H1 (cell line): Measurements from ENCODE around the gene CHD5.

ENCODE experiments used
- JUN ChIP-seq: IDR thresholded peaks from 2 replicates; pipeline ENCODE4 v1.6.1; 2011; ENCODE audit warnings: low read depth, mild to moderate bottlenecking, improper control_type of control experiment, low read length
- RAD21 ChIP-seq, 2 experiments: IDR thresholded peaks in 1 of 2; conservative IDR thresholded peaks in 1 of 2; 2 replicates each; pipeline ENCODE4 v1.6.1; 2011; ENCODE audit warnings: low read depth in 2 of 2, low read length in 2 of 2, improper control_type of control experiment in 1 of 2, inconsistent platforms in 1 of 2, mild to moderate bottlenecking in 1 of 2, moderate library complexity in 1 of 2

- no peak for TF ChIP-seq JUN
- TF ChIP-seq RAD21 (IDR thresholded peaks at IDR 0.05 in 1 of 2, conservative IDR thresholded peaks at IDR 0.05 in 1 of 2; ENCODE audit: low read depth in 2 of 2, low read length in 2 of 2) = no peak
Observed at GRCh38 chr1:6124746-6125365, 55.3 kb downstream of the CHD5 start.
